ENCODE data around the gene PLEKHA7.

Gene PLEKHA7

GRCh38 chr11:16745950-16746605, 268.1 kb downstream of the PLEKHA7 start:
- no peak for TF ChIP-seq CTCF (IDR thresholded peaks at IDR 0.05; ENCODE audit: low read depth, low read length)
- DNase-seq = no peak
- Histone ChIP-seq H3K27me3 (no peaks in the 10 kb centered on the region), H3K9me3 (no peaks in the 10 kb centered on the region), H3K36me3 (peaks cover 4% of the 10 kb centered on the region), H3K4me3 (ENCODE audit: low read depth, low read length) (no peak overlapping the region), H3K4me1 (no peaks in the 10 kb centered on the region)

- Histone ChIP-seq H3K9me3 (no peaks in the 10 kb centered on the region), H3K36me3 (peaks cover 4% of the 10 kb centered on the region), H3K4me3 (ENCODE audit: low read depth, low read length) (no peak overlapping the region), H3K27me3 (no peaks in the 10 kb centered on the region), H3K4me1 (no peaks in the 10 kb centered on the region)
- TF ChIP-seq CTCF (IDR thresholded peaks at IDR 0.05; ENCODE audit: low read depth, low read length) = no peak
- no peak for DNase-seq
Observed at GRCh38 chr11:16744128-16744725, 270.0 kb downstream of the PLEKHA7 start.

- H3K4me1 ChIP-seq = no peaks in the 10 kb centered on the region
- DNase-seq = no peak
- peaks cover 4% of the 10 kb centered on the region for H3K36me3 ChIP-seq
- TF ChIP-seq CTCF (IDR thresholded peaks at IDR 0.05; ENCODE audit: low read depth, low read length) = no peak
- no peak overlapping the region for H3K4me3 ChIP-seq (ENCODE audit: low read depth, low read length)
- no peaks in the 10 kb centered on the region for H3K27me3 ChIP-seq
- no peaks in the 10 kb centered on the region for H3K9me3 ChIP-seq
Observed at GRCh38 chr11:16743478-16743877, 270.7 kb downstream of the PLEKHA7 start.

GRCh38 chr11:16741473-16741872, 272.7 kb downstream of the PLEKHA7 start:
- Histone ChIP-seq H3K4me1 (no peaks in the 10 kb centered on the region), H3K9me3 (no peaks in the 10 kb centered on the region), H3K36me3 (peaks cover 2% of the 10 kb centered on the region; the same call in 1 of the 2 replicates), H3K27me3 (no peaks in the 10 kb centered on the region), H3K4me3 (ENCODE audit: low read depth, low read length) (no peak overlapping the region)
- DNase-seq = no peak
- TF ChIP-seq CTCF (IDR thresholded peaks at IDR 0.05; ENCODE audit: low read depth, low read length) = no peak

GRCh38 chr11:16738947-16739815, 275.0 kb downstream of the PLEKHA7 start:
- DNase-seq = no peak
- Histone ChIP-seq H3K9me3 (no peaks in the 10 kb centered on the region), H3K27me3 (no peaks in the 10 kb centered on the region), H3K4me3 (ENCODE audit: low read depth, low read length) (peak overlapping the region; percentile 90), H3K36me3 (no peaks in the 10 kb centered on the region), H3K4me1 (no peaks in the 10 kb centered on the region)
- TF ChIP-seq CTCF (IDR thresholded peaks at IDR 0.05; ENCODE audit: low read depth, low read length) = no peak

Measured in BE2C (cell line).